Trophoblast cell (in vitro differentiated cells and primary cell): ENCODE data around the gene EBF3.
A peak's percentile ranks its signal among the peaks of the same experiment; 100 is the strongest.

Experiments used
- DNase-seq, 2 donors: peaks; one replicate each; pipeline ENCODE4 v3.0.0-alpha.2; 2016
- H2AFZ ChIP-seq: 2 replicates; pipeline ENCODE4 v1.6.1; 2013; ENCODE audit warnings: low read length, moderate library complexity, mild to moderate bottlenecking; ENCODE audit not compliant: insufficient read depth, poor library complexity
- H2AK5ac ChIP-seq: 2 replicates; pipeline ENCODE4 v1.6.1; 2013; ENCODE audit warnings: mild to moderate bottlenecking, low read length
- H2BK120ac ChIP-seq: 2 replicates; pipeline ENCODE4 v1.6.1; 2013; ENCODE audit warnings: low read length, mild to moderate bottlenecking, moderate library complexity; ENCODE audit not compliant: insufficient read depth, poor library complexity
- H2BK12ac ChIP-seq: 2 replicates; pipeline ENCODE4 v1.6.1; 2013; ENCODE audit warnings: mild to moderate bottlenecking, low read length, moderate library complexity
- H2BK5ac ChIP-seq: 2 replicates; pipeline ENCODE4 v1.6.1; 2013; ENCODE audit warnings: low read length, low read depth, moderate library complexity, mild to moderate bottlenecking; ENCODE audit not compliant: poor library complexity
- H3K14ac ChIP-seq: 2 replicates; pipeline ENCODE4 v1.6.1; 2013; ENCODE audit warnings: mild to moderate bottlenecking, low read length
- H3K18ac ChIP-seq: 2 replicates; pipeline ENCODE4 v1.6.1; 2013; ENCODE audit warnings: mild to moderate bottlenecking, low read length
- H3K23ac ChIP-seq: 2 replicates; pipeline ENCODE4 v1.6.1; 2013; ENCODE audit warnings: low read length
- H3K27ac ChIP-seq: 2 replicates; pipeline ENCODE4 v1.5.1; 2013; ENCODE audit warnings: low read depth, mild to moderate bottlenecking, inconsistent platforms, low read length, moderate library complexity
- H3K27me3 ChIP-seq: 2 replicates; pipeline ENCODE4 v1.6.1; 2013; ENCODE audit warnings: inconsistent platforms, mild to moderate bottlenecking, low read length, moderate library complexity; ENCODE audit not compliant: insufficient read depth
- H3K36me3 ChIP-seq, 2 experiments: 1 replicate in 1 of 2; 2 replicates in 1 of 2; pipeline ENCODE4 v1.6.1; 2013; ENCODE audit warnings: low read length in 2 of 2, mild to moderate bottlenecking in 2 of 2, moderate library complexity in 1 of 2; ENCODE audit not compliant: insufficient read depth in 2 of 2, control insufficient read depth in 1 of 2
- H3K4ac ChIP-seq: 2 replicates; pipeline ENCODE4 v1.6.1; 2013; ENCODE audit warnings: low read depth, mild to moderate bottlenecking, low read length, moderate library complexity
- H3K4me1 ChIP-seq, 2 experiments: 1 replicate in 1 of 2; 2 replicates in 1 of 2; pipeline ENCODE4 v1.6.1; 2013; ENCODE audit warnings: low read length in 2 of 2, mild to moderate bottlenecking in 2 of 2, moderate library complexity in 1 of 2; ENCODE audit not compliant: insufficient read depth in 2 of 2, control insufficient read depth in 1 of 2
- H3K4me2 ChIP-seq: 2 replicates; pipeline ENCODE4 v1.6.1; 2013; ENCODE audit warnings: inconsistent platforms, mild to moderate bottlenecking, low read length, moderate library complexity
- H3K4me3 ChIP-seq: 2 replicates; pipeline ENCODE4 v1.5.1; 2013; ENCODE audit warnings: mild to moderate bottlenecking, low read depth, low read length, inconsistent platforms
- H3K79me1 ChIP-seq: one replicate; pipeline ENCODE4 v1.6.1; 2013; ENCODE audit warnings: low read length
- H3K79me2 ChIP-seq: 2 replicates; pipeline ENCODE4 v1.6.1; 2013; ENCODE audit warnings: low read length, mild to moderate bottlenecking; ENCODE audit not compliant: control insufficient read depth, insufficient read depth, poor library complexity
- H3K9ac ChIP-seq: 2 replicates; pipeline ENCODE4 v1.6.1; 2013; ENCODE audit warnings: mild to moderate bottlenecking, low read length
- H3K9me3 ChIP-seq: 2 replicates; pipeline ENCODE4 v1.6.1; 2013; ENCODE audit warnings: low read depth, mild to moderate bottlenecking, control low read depth, inconsistent platforms, low read length; ENCODE audit not compliant: insufficient read depth
- H4K12ac ChIP-seq: 2 replicates; pipeline ENCODE4 v1.6.1; 2013; ENCODE audit warnings: low read depth, mild to moderate bottlenecking, low read length, moderate library complexity
- H4K8ac ChIP-seq: 2 replicates; pipeline ENCODE4 v1.6.1; 2013; ENCODE audit warnings: low read depth, mild to moderate bottlenecking, low read length, moderate library complexity
- H4K91ac ChIP-seq: one replicate; pipeline ENCODE4 v1.6.1; 2013; ENCODE audit warnings: low read depth, mild to moderate bottlenecking, low read length, moderate library complexity
- WGBS: extraction: QIAGEN DNeasy Blood & Tissue Kit; methylation state at CpG from one replicate; pipeline ENCODE4 v1.1.7; 2013; ENCODE audit warnings: missing lambda C conversion rate; ENCODE audit not compliant: insufficient read length, insufficient coverage; ENCODE audit errors: extremely low coverage; 5-methylcytosine and 5-hydroxymethylcytosine counted together

Gene EBF3

DNA sequence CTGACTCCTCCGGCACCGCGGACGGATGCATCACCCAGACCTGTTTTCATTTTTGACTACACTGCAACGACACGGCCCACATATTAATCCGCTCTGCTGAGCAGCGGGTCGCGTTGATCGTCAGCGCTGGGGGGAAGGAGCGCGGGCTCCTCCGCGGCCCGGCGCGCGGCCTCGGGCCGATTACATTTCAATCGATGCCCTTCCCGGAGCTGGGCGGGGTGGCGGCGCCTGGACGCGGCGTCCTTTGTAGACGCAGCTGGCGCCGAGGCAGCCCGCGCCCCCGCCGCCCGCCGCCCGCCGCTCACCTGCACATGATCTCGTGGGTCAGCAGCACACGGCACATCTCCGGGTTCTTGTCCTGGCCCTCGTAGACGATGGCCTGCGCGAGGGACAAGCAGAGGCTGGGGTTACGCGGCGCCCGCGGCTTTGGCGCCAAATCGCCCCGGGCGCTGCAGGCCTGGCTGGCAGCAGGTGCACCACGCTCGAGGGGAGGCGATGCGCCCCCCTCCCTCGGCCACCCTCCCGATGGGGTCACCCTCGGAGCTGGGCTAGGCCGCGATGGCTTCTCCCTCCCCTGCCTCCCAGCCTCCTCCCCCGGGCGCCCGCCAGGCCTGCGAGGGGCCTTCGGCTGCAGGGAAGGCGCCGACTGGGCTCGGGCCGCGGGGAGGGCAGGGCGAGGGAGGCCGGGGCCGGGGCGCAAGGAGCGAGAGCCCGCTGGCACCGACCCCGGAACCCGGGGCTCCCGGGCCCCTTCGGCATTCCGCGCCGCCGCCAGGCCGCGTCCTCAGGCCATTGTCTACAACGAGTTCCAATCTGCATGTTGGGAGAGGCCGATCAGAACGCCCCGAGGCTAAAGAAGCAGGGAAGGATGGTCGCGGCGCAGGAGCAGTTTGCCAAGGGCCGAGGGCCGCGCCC lies 5.2 kb downstream of the EBF3 start:
- Histone ChIP-seq H2AK5ac (no peak overlapping the region), H3K4me2 (peak overlapping the region; percentile 56), H2BK12ac (no peak overlapping the region), H3K9me3 (no peaks in the 10 kb centered on the region), H3K4ac (no peak overlapping the region), H3K79me2 (no peaks in the 10 kb centered on the region), H3K4me3 (no peak overlapping the region), H3K27me3 (peaks cover 67% of the 10 kb centered on the region), H3K18ac (no peak overlapping the region), H3K14ac (no peak overlapping the region), H4K12ac (no peak overlapping the region), H3K27ac (no peak overlapping the region), H2BK120ac (no peak overlapping the region), H3K79me1 (no peaks in the 10 kb centered on the region), H2BK5ac (no peak overlapping the region), H4K91ac (no peak overlapping the region), H3K23ac (no peak overlapping the region), H3K9ac (no peak overlapping the region), H3K36me3 (no peaks in the 10 kb centered on the region), H4K8ac (no peak overlapping the region), H2AFZ (no peak overlapping the region), H3K4me1 (peaks cover 21 to 23% of the 10 kb centered on the region in 2 experiments)
- no CpG with 5 or more reads among the region's 103 CpGs for WGBS
- DNase-seq, result no peak

DNA sequence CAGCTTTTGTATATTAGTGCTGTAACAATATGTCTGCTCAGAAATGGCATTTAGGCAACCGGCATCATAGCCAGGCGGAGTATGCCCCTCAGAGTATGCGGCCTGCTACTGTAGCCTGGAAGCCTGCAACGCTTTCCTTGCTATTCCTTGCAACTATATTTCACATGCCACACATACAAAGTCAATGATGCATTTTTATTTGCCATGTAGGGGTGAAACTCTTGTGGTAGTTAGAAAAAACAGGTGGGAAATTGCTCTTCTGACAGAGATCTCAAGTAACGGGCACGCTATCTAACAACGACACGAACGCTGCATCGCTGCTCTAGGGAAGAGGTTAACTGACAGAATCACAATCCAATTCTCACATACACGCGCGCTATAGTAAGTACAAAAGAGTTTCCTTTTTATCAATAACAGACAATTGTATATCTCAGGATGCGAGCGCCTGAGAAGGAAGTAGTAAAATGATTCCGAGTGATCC lies 5.9 kb downstream of the EBF3 start:
- H4K8ac ChIP-seq, result no peak overlapping the region
- H3K4me2 ChIP-seq, result peak overlapping the region; percentile 56
- H2AK5ac ChIP-seq, result no peak overlapping the region
- H2BK5ac ChIP-seq, result no peak overlapping the region
- no peak overlapping the region for H3K9ac ChIP-seq
- H3K27ac ChIP-seq, result no peak overlapping the region
- peaks cover 60% of the 10 kb centered on the region for H3K27me3 ChIP-seq
- no peak overlapping the region for H4K12ac ChIP-seq
- no peak overlapping the region for H3K14ac ChIP-seq
- no peak overlapping the region for H2AFZ ChIP-seq
- no peak overlapping the region for H3K18ac ChIP-seq
- no peak for DNase-seq
- H3K23ac ChIP-seq, result no peak overlapping the region
- no peak overlapping the region for H2BK120ac ChIP-seq
- no peaks in the 10 kb centered on the region for H3K79me2 ChIP-seq
- no peaks in the 10 kb centered on the region for H3K36me3 ChIP-seq
- H2BK12ac ChIP-seq, result no peak overlapping the region
- no peak overlapping the region for H4K91ac ChIP-seq
- WGBS, result no CpG with 5 or more reads among the region's 16 CpGs
- H3K4me1 ChIP-seq, result peaks cover 15 to 18% of the 10 kb centered on the region in 2 experiments
- H3K4me3 ChIP-seq, result no peak overlapping the region
- H3K9me3 ChIP-seq, result no peaks in the 10 kb centered on the region
- H3K79me1 ChIP-seq, result no peaks in the 10 kb centered on the region
- H3K4ac ChIP-seq, result no peak overlapping the region

DNA sequence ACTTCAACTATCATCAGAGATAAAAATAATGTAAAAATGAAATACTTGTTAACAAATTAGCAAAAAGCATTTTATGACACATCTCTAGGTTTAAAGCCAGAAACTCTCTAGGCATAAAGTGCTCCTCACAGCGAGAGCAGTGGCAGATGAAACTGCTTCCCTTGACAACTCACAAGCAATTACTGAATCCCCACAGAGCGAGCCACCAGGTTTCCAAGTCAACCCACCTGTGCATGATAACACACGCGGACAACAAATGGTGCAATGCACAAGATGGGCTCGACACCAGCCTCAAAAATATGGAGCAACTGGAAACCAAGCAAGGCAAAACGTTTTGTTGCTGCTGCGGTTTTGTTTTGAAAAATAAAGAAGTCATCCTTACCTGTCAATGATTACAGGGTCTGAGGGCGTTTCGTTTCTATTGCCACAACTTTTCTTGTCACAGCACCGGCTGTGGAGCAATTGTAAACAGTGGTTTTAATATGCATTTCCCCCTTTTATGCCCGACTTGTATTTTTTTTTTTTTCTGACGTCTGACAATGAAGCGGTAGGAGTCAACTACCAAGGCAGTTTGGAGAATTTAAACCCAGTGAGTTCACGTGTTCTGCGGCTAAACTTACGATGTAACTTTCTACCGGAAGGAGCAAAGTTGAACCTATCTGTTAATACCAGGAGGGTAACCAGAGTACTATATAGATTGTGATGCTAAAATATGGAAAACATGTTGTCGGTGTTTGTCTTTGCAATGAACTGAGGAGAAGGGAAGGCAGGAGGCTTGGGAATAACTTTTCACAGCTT lies 7.0 kb downstream of the EBF3 start:
- Histone ChIP-seq H2AFZ (no peak overlapping the region), H4K12ac (no peak overlapping the region), H3K9ac (no peak overlapping the region), H3K18ac (no peak overlapping the region), H3K79me2 (no peaks in the 10 kb centered on the region), H4K8ac (no peak overlapping the region), H3K23ac (no peak overlapping the region), H2BK5ac (no peak overlapping the region), H3K4me1 (peaks cover 10 to 13% of the 10 kb centered on the region in 2 experiments), H3K14ac (no peak overlapping the region), H2BK120ac (no peak overlapping the region), H3K4me2 (no peak overlapping the region), H3K9me3 (no peaks in the 10 kb centered on the region), H4K91ac (no peak overlapping the region), H3K4me3 (no peak overlapping the region), H3K36me3 (no peaks in the 10 kb centered on the region), H2AK5ac (no peak overlapping the region), H3K27ac (no peak overlapping the region), H3K27me3 (peaks cover 51% of the 10 kb centered on the region), H2BK12ac (no peak overlapping the region), H3K4ac (no peak overlapping the region), H3K79me1 (no peaks in the 10 kb centered on the region)
- DNase-seq, result no peak
- WGBS, result no CpG with 5 or more reads among the region's 18 CpGs

DNA sequence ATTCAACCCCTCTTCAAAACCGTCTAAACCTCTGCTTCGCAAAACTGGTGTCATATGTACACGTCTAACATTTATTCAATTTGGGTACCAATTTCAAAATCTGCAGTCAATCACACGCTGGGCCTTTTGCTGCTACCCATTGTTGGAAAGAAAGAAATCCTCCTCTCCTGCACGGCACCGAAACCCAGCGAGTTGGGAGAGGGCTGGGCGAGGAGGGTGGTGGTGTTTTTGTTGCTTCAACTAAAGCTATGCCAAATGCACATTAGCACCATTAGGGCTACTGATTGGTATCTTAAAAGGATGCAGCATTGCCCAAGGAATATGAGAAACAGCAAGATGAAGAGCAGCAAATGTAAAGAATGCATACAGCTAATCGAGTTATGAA lies 7.8 kb downstream of the EBF3 start:
- Histone ChIP-seq H4K91ac (no peak overlapping the region), H2BK5ac (no peak overlapping the region), H3K4me3 (no peak overlapping the region), H3K4me2 (no peak overlapping the region), H2AFZ (no peak overlapping the region), H3K27ac (no peak overlapping the region), H3K79me2 (no peaks in the 10 kb centered on the region), H3K79me1 (no peaks in the 10 kb centered on the region), H3K18ac (no peak overlapping the region), H3K9me3 (no peaks in the 10 kb centered on the region), H3K36me3 (no peaks in the 10 kb centered on the region), H3K9ac (no peak overlapping the region), H3K14ac (no peak overlapping the region), H3K4ac (no peak overlapping the region), H2BK12ac (no peak overlapping the region), H3K23ac (no peak overlapping the region), H2AK5ac (no peak overlapping the region), H3K4me1 (peaks cover 10 to 13% of the 10 kb centered on the region in 2 experiments), H3K27me3 (peaks cover 45% of the 10 kb centered on the region), H4K8ac (no peak overlapping the region), H4K12ac (no peak overlapping the region), H2BK120ac (no peak overlapping the region)
- no CpG with 5 or more reads among the region's 9 CpGs for WGBS
- DNase-seq, result no peak
